GM19397 (cell line): Measurements from ENCODE around the gene SLC30A7.
"Not testable (repeated sequence)": the region's sequence is repeated elsewhere in the genome, so short reads cannot be mapped to it uniquely, and the experiment has no call there.

Experiments used
- ATAC-seq: cut with Tn5 transposase; IDR thresholded peaks from one replicate; pipeline ENCODE4 v1.9.1; 2021; ENCODE audit warnings: mild to moderate bottlenecking, moderate library complexity; ENCODE audit not compliant: unreplicated experiment

The SLC30A7 gene

GRCh38 chr1:100936194-100936967, 40.5 kb downstream of the SLC30A7 start:
- no peak for ATAC-seq

- no peak for ATAC-seq
These were observed 45.2 kb downstream of the SLC30A7 start for GRCh38 chr1:100941098-100941527.

- ATAC-seq, result no peak
These were observed 45.8 kb downstream of the SLC30A7 start for GRCh38 chr1:100941580-100942216.

- ATAC-seq, result no peak
These were observed 46.6 kb downstream of the SLC30A7 start for GRCh38 chr1:100942304-100943046.

- ATAC-seq, result no peak
These were observed 47.6 kb downstream of the SLC30A7 start for GRCh38 chr1:100943533-100943932.

GRCh38 chr1:100946064-100946463, 50.2 kb downstream of the SLC30A7 start:
- ATAC-seq, result not testable (repeated sequence)

GRCh38 chr1:100947816-100948215, 51.9 kb downstream of the SLC30A7 start:
- ATAC-seq, result not testable (repeated sequence)

GRCh38 chr1:100948721-100949405, 53.0 kb downstream of the SLC30A7 start:
- not testable (repeated sequence) for ATAC-seq

GRCh38 chr1:100949515-100950158, 53.7 kb downstream of the SLC30A7 start:
- peak; percentile 93 for ATAC-seq

GRCh38 chr1:100950337-100950736, 54.4 kb downstream of the SLC30A7 start:
- no peak for ATAC-seq

GRCh38 chr1:100950781-100951180, 54.9 kb downstream of the SLC30A7 start:
- no peak for ATAC-seq

- ATAC-seq, result no peak
These were observed 56.3 kb downstream of the SLC30A7 start for GRCh38 chr1:100952104-100952745.

- not testable (repeated sequence) for ATAC-seq
These were observed 57.1 kb downstream of the SLC30A7 start for GRCh38 chr1:100952970-100953369.

- no peak for ATAC-seq
These were observed 58.3 kb downstream of the SLC30A7 start for GRCh38 chr1:100953960-100954730.

- no peak for ATAC-seq
These were observed 59.4 kb downstream of the SLC30A7 start for GRCh38 chr1:100955322-100955721.

GRCh38 chr1:100959502-100960060, 63.7 kb downstream of the SLC30A7 start:
- no peak for ATAC-seq

- ATAC-seq, result no peak
These were observed 64.2 kb downstream of the SLC30A7 start for GRCh38 chr1:100960098-100960497.

- ATAC-seq, result no peak
These were observed 72.7 kb downstream of the SLC30A7 start for GRCh38 chr1:100968621-100969020.

GRCh38 chr1:100969327-100969726, 73.4 kb downstream of the SLC30A7 start:
- no peak for ATAC-seq
